Panc1 (cell line): ENCODE results near the gene ZC3H18. TPM values are rescaled to one million over a fixed set of nuclear protein-coding genes. Genes with fewer than 3 reads are reported as not detected.
A peak's percentile ranks its signal among the peaks of the same experiment; 100 is the strongest.

ENCODE experiments used
- ATAC-seq: fragments of 200-7000 bp; cut with Tn5 transposase; 2 replicates; pipeline ENCODE4 v1.9.1; 2020; ENCODE audit warnings: mild to moderate bottlenecking, moderate library complexity
- BruUV-seq: library from RNA; stranded (reverse); fragments of 400-500 nt; replicated peaks from 2 replicates; lab custom pipeline; 2021; lab: Mats Ljungman, UMichigan
- CTCF ChIA-PET: fragments of 300-600 bp; sonication (Branson Sonifier 250); formaldehyde crosslinking; loops from one replicate; lab custom pipeline; 2022; ENCODE audit warnings: antibody characterized with exemption; lab: Charles Lee
- POLR2A ChIA-PET: fragments of 300-600 bp; sonication (Branson Sonifier 250); formaldehyde crosslinking; loops from one replicate; lab custom pipeline; 2022; ENCODE audit warnings: antibody characterized with exemption; lab: Charles Lee
- DNase-seq: peaks from one replicate; pipeline ENCODE4 v3.0.0-alpha.2; 2010; ENCODE audit warnings: low read depth, low spot score
- H3K27ac ChIP-seq: 2 replicates; pipeline ENCODE4 v1.5.1; 2011; ENCODE audit warnings: mild to moderate bottlenecking, low read length, inconsistent platforms
- H3K27me3 ChIP-seq: fragments of 200-500 bp; sonication (Bioruptor generic); 2 replicates; pipeline ENCODE4 v1.6.0; 2014; ENCODE audit warnings: low read length, inconsistent platforms; ENCODE audit not compliant: control insufficient read depth, insufficient read depth
- H3K36me3 ChIP-seq: fragments of 200-500 bp; sonication (Bioruptor generic); 2 replicates; pipeline ENCODE4 v1.5.1; 2014; ENCODE audit warnings: inconsistent platforms, mild to moderate bottlenecking, low read length, moderate library complexity; ENCODE audit not compliant: control insufficient read depth, insufficient read depth
- H3K4me1 ChIP-seq: 2 replicates; pipeline ENCODE4 v1.5.1; 2011; ENCODE audit warnings: inconsistent platforms, mild to moderate bottlenecking, low read length, moderate library complexity; ENCODE audit not compliant: control insufficient read depth, insufficient read depth
- H3K4me3 ChIP-seq, 2 experiments: 2 replicates each; pipeline ENCODE4 v1.5.1; 2011 to 2012; ENCODE audit warnings: low read depth in 2 of 2, low read length in 2 of 2, mild to moderate bottlenecking in 2 of 2, inconsistent platforms in 1 of 2, moderate library complexity in 1 of 2
- H3K9me3 ChIP-seq: fragments of 200-500 bp; sonication (Bioruptor generic); 2 replicates; pipeline ENCODE4 v1.5.1; 2014; ENCODE audit warnings: low read depth, mild to moderate bottlenecking, inconsistent platforms, low read length, moderate library complexity; ENCODE audit not compliant: control insufficient read depth, insufficient read depth
- POLR2AphosphoS5 ChIP-seq: IDR thresholded peaks from 2 replicates; pipeline ENCODE4 v1.6.1; 2012; ENCODE audit warnings: mild to moderate bottlenecking, low read depth, low read length, moderate library complexity
- SIN3A ChIP-seq: IDR thresholded peaks from 2 replicates; pipeline ENCODE4 v1.6.1; 2012; ENCODE audit warnings: low read depth, mild to moderate bottlenecking, low read length, moderate library complexity, borderline replicate concordance; ENCODE audit not compliant: insufficient read depth
- TCF7L2 ChIP-seq: IDR thresholded peaks from 2 replicates; pipeline ENCODE4 v1.6.1; 2011; ENCODE audit warnings: mild to moderate bottlenecking, low read depth, low read length, inconsistent platforms
- in situ Hi-C: cut with HindIII; loops from 2 replicates; pipeline ENCODE4 v1.10.0; 2016; ENCODE audit warnings: low sequenced_read_pairs, low pct_unique_long_range_greater_than_20kb
- intact Hi-C: fragments of 100-400 bp; cut with micrococcal nuclease; formaldehyde crosslinking; loops from one replicate; pipeline ENCODE4 v1.10.0; 2022; ENCODE audit not compliant: unreplicated experiment
- total RNA-seq: library from RNA; stranded (reverse); gene quantifications from one replicate; pipeline ENCODE4 v1.2.1, GENCODE V29; 2021; ENCODE audit not compliant: unreplicated experiment
- TF ChIP-seq, protein P1 (sequence below): fragments of 450-650 bp; IDR thresholded peaks from 2 replicates; pipeline ENCODE4 v1.5.1; 2017; ENCODE audit warnings: mild to moderate bottlenecking
- TF ChIP-seq, protein P2 (sequence below), 2 experiments: IDR thresholded peaks; 2 replicates each; pipeline ENCODE4 v1.6.1; 2011 to 2012; ENCODE audit warnings: low read depth in 2 of 2, control low read depth in 1 of 2, low read length in 1 of 2, mild to moderate bottlenecking in 1 of 2, moderate library complexity in 1 of 2; ENCODE audit not compliant: insufficient read depth in 1 of 2

The ZC3H18 gene
- total RNA-seq, 1 experiment from 2014 or later: 45.9 TPM

DNA sequence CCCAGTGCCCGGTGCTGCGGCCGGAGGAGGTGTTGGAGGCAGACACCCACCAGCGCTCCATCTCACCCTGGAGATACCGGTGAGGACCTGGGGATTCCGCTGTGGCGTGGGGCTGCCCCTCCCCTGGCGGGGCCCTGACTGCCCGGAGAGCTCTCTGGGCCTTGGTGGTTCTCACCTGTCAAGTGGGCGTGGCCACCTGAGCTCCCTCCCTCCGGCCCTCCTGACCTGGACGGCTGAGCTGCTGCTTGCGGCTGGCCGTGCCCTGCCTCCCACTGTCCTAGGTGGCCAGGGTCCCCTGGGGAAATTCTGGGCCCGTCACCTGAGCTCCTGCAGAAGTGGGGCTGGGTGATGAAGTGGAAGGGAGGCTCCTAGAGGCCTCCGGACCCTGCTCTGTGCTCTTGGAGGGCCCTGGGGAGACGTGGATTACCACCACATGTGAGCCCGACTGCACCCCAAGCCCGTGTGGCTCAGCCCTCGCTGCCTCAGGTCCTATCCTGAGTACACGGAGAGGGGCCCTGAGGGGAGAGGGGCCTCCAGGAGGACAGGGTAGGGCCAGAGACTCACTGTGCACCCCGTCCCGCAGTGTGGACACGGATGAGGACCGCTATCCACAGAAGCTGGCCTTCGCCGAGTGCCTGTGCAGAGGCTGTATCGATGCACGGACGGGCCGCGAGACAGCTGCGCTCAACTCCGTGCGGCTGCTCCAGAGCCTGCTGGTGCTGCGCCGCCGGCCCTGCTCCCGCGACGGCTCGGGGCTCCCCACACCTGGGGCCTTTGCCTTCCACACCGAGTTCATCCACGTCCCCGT, 69.2 kb downstream of the ZC3H18 start:
- no peaks in the 10 kb centered on the region for H3K4me1 ChIP-seq
- no peak overlapping the region for H3K27ac ChIP-seq
- no peak overlapping the region for H3K4me3 ChIP-seq
- TF ChIP-seq, protein P1, sequence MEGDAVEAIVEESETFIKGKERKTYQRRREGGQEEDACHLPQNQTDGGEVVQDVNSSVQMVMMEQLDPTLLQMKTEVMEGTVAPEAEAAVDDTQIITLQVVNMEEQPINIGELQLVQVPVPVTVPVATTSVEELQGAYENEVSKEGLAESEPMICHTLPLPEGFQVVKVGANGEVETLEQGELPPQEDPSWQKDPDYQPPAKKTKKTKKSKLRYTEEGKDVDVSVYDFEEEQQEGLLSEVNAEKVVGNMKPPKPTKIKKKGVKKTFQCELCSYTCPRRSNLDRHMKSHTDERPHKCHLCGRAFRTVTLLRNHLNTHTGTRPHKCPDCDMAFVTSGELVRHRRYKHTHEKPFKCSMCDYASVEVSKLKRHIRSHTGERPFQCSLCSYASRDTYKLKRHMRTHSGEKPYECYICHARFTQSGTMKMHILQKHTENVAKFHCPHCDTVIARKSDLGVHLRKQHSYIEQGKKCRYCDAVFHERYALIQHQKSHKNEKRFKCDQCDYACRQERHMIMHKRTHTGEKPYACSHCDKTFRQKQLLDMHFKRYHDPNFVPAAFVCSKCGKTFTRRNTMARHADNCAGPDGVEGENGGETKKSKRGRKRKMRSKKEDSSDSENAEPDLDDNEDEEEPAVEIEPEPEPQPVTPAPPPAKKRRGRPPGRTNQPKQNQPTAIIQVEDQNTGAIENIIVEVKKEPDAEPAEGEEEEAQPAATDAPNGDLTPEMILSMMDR: no peak
- TF ChIP-seq SIN3A (no peak), POLR2AphosphoS5 (no peak), TCF7L2 (no peak)
- TF ChIP-seq, protein P2, sequence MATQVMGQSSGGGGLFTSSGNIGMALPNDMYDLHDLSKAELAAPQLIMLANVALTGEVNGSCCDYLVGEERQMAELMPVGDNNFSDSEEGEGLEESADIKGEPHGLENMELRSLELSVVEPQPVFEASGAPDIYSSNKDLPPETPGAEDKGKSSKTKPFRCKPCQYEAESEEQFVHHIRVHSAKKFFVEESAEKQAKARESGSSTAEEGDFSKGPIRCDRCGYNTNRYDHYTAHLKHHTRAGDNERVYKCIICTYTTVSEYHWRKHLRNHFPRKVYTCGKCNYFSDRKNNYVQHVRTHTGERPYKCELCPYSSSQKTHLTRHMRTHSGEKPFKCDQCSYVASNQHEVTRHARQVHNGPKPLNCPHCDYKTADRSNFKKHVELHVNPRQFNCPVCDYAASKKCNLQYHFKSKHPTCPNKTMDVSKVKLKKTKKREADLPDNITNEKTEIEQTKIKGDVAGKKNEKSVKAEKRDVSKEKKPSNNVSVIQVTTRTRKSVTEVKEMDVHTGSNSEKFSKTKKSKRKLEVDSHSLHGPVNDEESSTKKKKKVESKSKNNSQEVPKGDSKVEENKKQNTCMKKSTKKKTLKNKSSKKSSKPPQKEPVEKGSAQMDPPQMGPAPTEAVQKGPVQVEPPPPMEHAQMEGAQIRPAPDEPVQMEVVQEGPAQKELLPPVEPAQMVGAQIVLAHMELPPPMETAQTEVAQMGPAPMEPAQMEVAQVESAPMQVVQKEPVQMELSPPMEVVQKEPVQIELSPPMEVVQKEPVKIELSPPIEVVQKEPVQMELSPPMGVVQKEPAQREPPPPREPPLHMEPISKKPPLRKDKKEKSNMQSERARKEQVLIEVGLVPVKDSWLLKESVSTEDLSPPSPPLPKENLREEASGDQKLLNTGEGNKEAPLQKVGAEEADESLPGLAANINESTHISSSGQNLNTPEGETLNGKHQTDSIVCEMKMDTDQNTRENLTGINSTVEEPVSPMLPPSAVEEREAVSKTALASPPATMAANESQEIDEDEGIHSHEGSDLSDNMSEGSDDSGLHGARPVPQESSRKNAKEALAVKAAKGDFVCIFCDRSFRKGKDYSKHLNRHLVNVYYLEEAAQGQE (IDR thresholded peaks at IDR 0.05; ENCODE audit: insufficient read depth in 1 of 2, low read depth in 2 of 2, low read length in 1 of 2): no peak
- no peak for DNase-seq
- no peaks in the 10 kb centered on the region for H3K9me3 ChIP-seq
- in situ Hi-C loops (no loop called here), intact Hi-C loops (no loop called here)
- no peaks in the 10 kb centered on the region for H3K36me3 ChIP-seq
- no peaks in the 10 kb centered on the region for H3K27me3 ChIP-seq
- ChIA-PET CTCF (no interaction called here), POLR2A (no interaction called here)
- BruUV-seq: no TSS peak
- ATAC-seq: 0 out of 2 replicates have a peak, but pooled peaks have one; percentile 3

DNA sequence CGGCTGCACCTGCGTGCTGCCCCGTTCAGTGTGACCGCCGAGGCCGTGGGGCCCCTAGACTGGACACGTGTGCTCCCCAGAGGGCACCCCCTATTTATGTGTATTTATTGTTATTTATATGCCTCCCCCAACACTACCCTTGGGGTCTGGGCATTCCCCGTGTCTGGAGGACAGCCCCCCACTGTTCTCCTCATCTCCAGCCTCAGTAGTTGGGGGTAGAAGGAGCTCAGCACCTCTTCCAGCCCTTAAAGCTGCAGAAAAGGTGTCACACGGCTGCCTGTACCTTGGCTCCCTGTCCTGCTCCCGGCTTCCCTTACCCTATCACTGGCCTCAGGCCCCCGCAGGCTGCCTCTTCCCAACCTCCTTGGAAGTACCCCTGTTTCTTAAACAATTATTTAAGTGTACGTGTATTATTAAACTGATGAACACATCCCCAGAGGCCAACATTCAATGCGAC, 69.9 kb downstream of the ZC3H18 start:
- in situ Hi-C loops: no loop called here
- DNase-seq (no peak), ATAC-seq (no peak)
- H3K27me3 ChIP-seq: no peaks in the 10 kb centered on the region
- no peaks in the 10 kb centered on the region for H3K9me3 ChIP-seq
- ChIA-PET POLR2A (no interaction called here), CTCF (no interaction called here)
- intact Hi-C loops: no loop called here
- TF ChIP-seq, protein P1: no peak
- TF ChIP-seq, protein P2 (IDR thresholded peaks at IDR 0.05; ENCODE audit: insufficient read depth in 1 of 2, low read depth in 2 of 2, low read length in 1 of 2): no peak
- TF ChIP-seq SIN3A (no peak), TCF7L2 (no peak), POLR2AphosphoS5 (no peak)
- no peak overlapping the region for H3K4me3 ChIP-seq
- no peaks in the 10 kb centered on the region for H3K36me3 ChIP-seq
- H3K27ac ChIP-seq: no peak overlapping the region
- no TSS peak for BruUV-seq
- H3K4me1 ChIP-seq: no peaks in the 10 kb centered on the region
